Trophoblast cell (in vitro differentiated cells and primary cell): ENCODE data around the gene HOXD11. TPM values are rescaled to one million over a fixed set of nuclear protein-coding genes. Genes with fewer than 3 reads are reported as not detected.

Experiments
- DNase-seq, 2 donors: peaks; one replicate each; pipeline ENCODE4 v3.0.0-alpha.2; 2016
- H2AFZ ChIP-seq: 2 replicates; pipeline ENCODE4 v1.6.1; 2013; ENCODE audit warnings: low read length, moderate library complexity, mild to moderate bottlenecking; ENCODE audit not compliant: insufficient read depth, poor library complexity
- H2AK5ac ChIP-seq: 2 replicates; pipeline ENCODE4 v1.6.1; 2013; ENCODE audit warnings: mild to moderate bottlenecking, low read length
- H2BK120ac ChIP-seq: 2 replicates; pipeline ENCODE4 v1.6.1; 2013; ENCODE audit warnings: low read length, mild to moderate bottlenecking, moderate library complexity; ENCODE audit not compliant: insufficient read depth, poor library complexity
- H2BK12ac ChIP-seq: 2 replicates; pipeline ENCODE4 v1.6.1; 2013; ENCODE audit warnings: mild to moderate bottlenecking, low read length, moderate library complexity
- H2BK5ac ChIP-seq: 2 replicates; pipeline ENCODE4 v1.6.1; 2013; ENCODE audit warnings: low read length, low read depth, moderate library complexity, mild to moderate bottlenecking; ENCODE audit not compliant: poor library complexity
- H3K14ac ChIP-seq: 2 replicates; pipeline ENCODE4 v1.6.1; 2013; ENCODE audit warnings: mild to moderate bottlenecking, low read length
- H3K18ac ChIP-seq: 2 replicates; pipeline ENCODE4 v1.6.1; 2013; ENCODE audit warnings: mild to moderate bottlenecking, low read length
- H3K23ac ChIP-seq: 2 replicates; pipeline ENCODE4 v1.6.1; 2013; ENCODE audit warnings: low read length
- H3K27ac ChIP-seq: 2 replicates; pipeline ENCODE4 v1.5.1; 2013; ENCODE audit warnings: low read depth, mild to moderate bottlenecking, inconsistent platforms, low read length, moderate library complexity
- H3K27me3 ChIP-seq: 2 replicates; pipeline ENCODE4 v1.6.1; 2013; ENCODE audit warnings: inconsistent platforms, mild to moderate bottlenecking, low read length, moderate library complexity; ENCODE audit not compliant: insufficient read depth
- H3K36me3 ChIP-seq, 2 experiments: 1 replicate in 1 of 2; 2 replicates in 1 of 2; pipeline ENCODE4 v1.6.1; 2013; ENCODE audit warnings: low read length in 2 of 2, mild to moderate bottlenecking in 2 of 2, moderate library complexity in 1 of 2; ENCODE audit not compliant: insufficient read depth in 2 of 2, control insufficient read depth in 1 of 2
- H3K4ac ChIP-seq: 2 replicates; pipeline ENCODE4 v1.6.1; 2013; ENCODE audit warnings: low read depth, mild to moderate bottlenecking, low read length, moderate library complexity
- H3K4me1 ChIP-seq, 2 experiments: 1 replicate in 1 of 2; 2 replicates in 1 of 2; pipeline ENCODE4 v1.6.1; 2013; ENCODE audit warnings: low read length in 2 of 2, mild to moderate bottlenecking in 2 of 2, moderate library complexity in 1 of 2; ENCODE audit not compliant: insufficient read depth in 2 of 2, control insufficient read depth in 1 of 2
- H3K4me2 ChIP-seq: 2 replicates; pipeline ENCODE4 v1.6.1; 2013; ENCODE audit warnings: inconsistent platforms, mild to moderate bottlenecking, low read length, moderate library complexity
- H3K4me3 ChIP-seq: 2 replicates; pipeline ENCODE4 v1.5.1; 2013; ENCODE audit warnings: mild to moderate bottlenecking, low read depth, low read length, inconsistent platforms
- H3K79me1 ChIP-seq: one replicate; pipeline ENCODE4 v1.6.1; 2013; ENCODE audit warnings: low read length
- H3K79me2 ChIP-seq: 2 replicates; pipeline ENCODE4 v1.6.1; 2013; ENCODE audit warnings: low read length, mild to moderate bottlenecking; ENCODE audit not compliant: control insufficient read depth, insufficient read depth, poor library complexity
- H3K9ac ChIP-seq: 2 replicates; pipeline ENCODE4 v1.6.1; 2013; ENCODE audit warnings: mild to moderate bottlenecking, low read length
- H3K9me3 ChIP-seq: 2 replicates; pipeline ENCODE4 v1.6.1; 2013; ENCODE audit warnings: low read depth, mild to moderate bottlenecking, control low read depth, inconsistent platforms, low read length; ENCODE audit not compliant: insufficient read depth
- H4K12ac ChIP-seq: 2 replicates; pipeline ENCODE4 v1.6.1; 2013; ENCODE audit warnings: low read depth, mild to moderate bottlenecking, low read length, moderate library complexity
- H4K8ac ChIP-seq: 2 replicates; pipeline ENCODE4 v1.6.1; 2013; ENCODE audit warnings: low read depth, mild to moderate bottlenecking, low read length, moderate library complexity
- H4K91ac ChIP-seq: one replicate; pipeline ENCODE4 v1.6.1; 2013; ENCODE audit warnings: low read depth, mild to moderate bottlenecking, low read length, moderate library complexity
- WGBS: extraction: QIAGEN DNeasy Blood & Tissue Kit; methylation state at CpG from one replicate; pipeline ENCODE4 v1.1.7; 2013; ENCODE audit warnings: missing lambda C conversion rate; ENCODE audit not compliant: insufficient read length, insufficient coverage; ENCODE audit errors: extremely low coverage; 5-methylcytosine and 5-hydroxymethylcytosine counted together
- polyA plus RNA-seq: library from polyadenylated mRNA; stranded (reverse); fragments of 200-250 nt; gene quantifications from 2 replicates; pipeline ENCODE4 v1.2.3, GENCODE V29; 2013

Gene HOXD11
- polyA plus RNA-seq = 2.7 and 3.3 TPM in 2 replicates

GRCh38 chr2:176106581-176107539, at the start of gene HOXD11:
TSS of gene HOXD11 (plus strand) at chr2:176107280. CDS start at chr2:176107356, 76 bp downstream.
- no peaks in the 10 kb centered on the region for H3K79me2 ChIP-seq
- no peak within 1 kb of the TSS for H3K4ac ChIP-seq
- H2BK12ac ChIP-seq = no peak within 1 kb of the TSS
- WGBS = no CpG with 5 or more reads among the region's 85 CpGs
- peaks cover 4% of the 10 kb centered on the region for H3K79me1 ChIP-seq
- H2AFZ ChIP-seq = no peak within 1 kb of the TSS
- peaks cover 8% of the 10 kb centered on the region for H3K9me3 ChIP-seq
- H4K12ac ChIP-seq = no peak within 1 kb of the TSS
- H3K27me3 ChIP-seq = peaks cover 76% of the 10 kb centered on the region
- no peaks in the 10 kb centered on the region for H3K36me3 ChIP-seq
- H3K27ac ChIP-seq = no peak within 1 kb of the TSS
- peaks cover 7 to 13% of the 10 kb centered on the region in 2 experiments for H3K4me1 ChIP-seq
- H3K9ac ChIP-seq = no peak within 1 kb of the TSS
- peak within 1 kb of the TSS; percentile 60 for H3K4me2 ChIP-seq
- no peak within 1 kb of the TSS for H2AK5ac ChIP-seq
- peak within 1 kb of the TSS; percentile 60 for H3K4me3 ChIP-seq
- DNase-seq = peak; percentile 15 to 51
- no peak within 1 kb of the TSS for H4K8ac ChIP-seq
- H3K14ac ChIP-seq = no peak within 1 kb of the TSS
- no peak within 1 kb of the TSS for H3K18ac ChIP-seq
- H2BK120ac ChIP-seq = no peak within 1 kb of the TSS
- no peak within 1 kb of the TSS for H2BK5ac ChIP-seq
- no peak within 1 kb of the TSS for H4K91ac ChIP-seq
- H3K23ac ChIP-seq = no peak within 1 kb of the TSS

GRCh38 chr2:176063958-176064357, 43.1 kb upstream of the HOXD11 start:
- H3K9ac ChIP-seq = no peak overlapping the region
- H3K27ac ChIP-seq = no peak overlapping the region
- no peak overlapping the region for H3K4ac ChIP-seq
- H2AK5ac ChIP-seq = no peak overlapping the region
- H4K8ac ChIP-seq = no peak overlapping the region
- H3K4me2 ChIP-seq = no peak overlapping the region
- H3K79me2 ChIP-seq = peaks cover 2% of the 10 kb centered on the region
- H2BK12ac ChIP-seq = no peak overlapping the region
- no peak overlapping the region for H2BK120ac ChIP-seq
- H3K4me1 ChIP-seq = peaks cover 4 to 5% of the 10 kb centered on the region in 2 experiments
- no peak overlapping the region for H3K4me3 ChIP-seq
- peaks cover 5% of the 10 kb centered on the region for H3K9me3 ChIP-seq
- H4K91ac ChIP-seq = no peak overlapping the region
- no CpG with 5 or more reads among the region's 2 CpGs for WGBS
- H4K12ac ChIP-seq = no peak overlapping the region
- H2AFZ ChIP-seq = no peak overlapping the region
- no peak overlapping the region for H3K18ac ChIP-seq
- H3K27me3 ChIP-seq = peaks cover 30% of the 10 kb centered on the region
- H3K36me3 ChIP-seq = no peaks in the 10 kb centered on the region
- no peak overlapping the region for H3K14ac ChIP-seq
- H2BK5ac ChIP-seq = no peak overlapping the region
- H3K79me1 ChIP-seq = peaks cover 2% of the 10 kb centered on the region
- no peak overlapping the region for H3K23ac ChIP-seq
- no peak for DNase-seq

- Histone ChIP-seq H2AFZ (peak overlapping the region; percentile 48), H4K8ac (peak overlapping the region; percentile 72), H4K91ac (no peak overlapping the region), H2AK5ac (no peak overlapping the region), H3K79me2 (peaks cover 2% of the 10 kb centered on the region), H3K36me3 (no peaks in the 10 kb centered on the region), H3K4me3 (no peak overlapping the region), H3K9me3 (peaks cover 9% of the 10 kb centered on the region), H3K4ac (no peak overlapping the region), H2BK120ac (no peak overlapping the region), H3K14ac (peak overlapping the region; percentile 46), H2BK5ac (no peak overlapping the region), H3K23ac (no peak overlapping the region), H2BK12ac (no peak overlapping the region), H3K79me1 (peaks cover 2% of the 10 kb centered on the region), H3K27me3 (peaks cover 58% of the 10 kb centered on the region), H3K4me2 (peak overlapping the region; percentile 57), H4K12ac (peak overlapping the region; percentile 26), H3K27ac (no peak overlapping the region), H3K18ac (no peak overlapping the region), H3K4me1 (peaks cover 4 to 5% of the 10 kb centered on the region in 2 experiments), H3K9ac (no peak overlapping the region)
- no peak for DNase-seq
- WGBS = no CpG with 5 or more reads among the region's 56 CpGs
Measured at GRCh38 chr2:176066645-176067588, 40.2 kb upstream of the HOXD11 start.
